NCI-H2107 treated with DMSO at 0.1 percent for 48 hours (cell line): ENCODE results near the gene AGAP1.

Experiments used
- DNase-seq: peaks from one replicate; lab custom pipeline; 2025; ENCODE audit not compliant: unreplicated experiment; lab: John Stamatoyannopoulos, UW

AGAP1 gene

DNA sequence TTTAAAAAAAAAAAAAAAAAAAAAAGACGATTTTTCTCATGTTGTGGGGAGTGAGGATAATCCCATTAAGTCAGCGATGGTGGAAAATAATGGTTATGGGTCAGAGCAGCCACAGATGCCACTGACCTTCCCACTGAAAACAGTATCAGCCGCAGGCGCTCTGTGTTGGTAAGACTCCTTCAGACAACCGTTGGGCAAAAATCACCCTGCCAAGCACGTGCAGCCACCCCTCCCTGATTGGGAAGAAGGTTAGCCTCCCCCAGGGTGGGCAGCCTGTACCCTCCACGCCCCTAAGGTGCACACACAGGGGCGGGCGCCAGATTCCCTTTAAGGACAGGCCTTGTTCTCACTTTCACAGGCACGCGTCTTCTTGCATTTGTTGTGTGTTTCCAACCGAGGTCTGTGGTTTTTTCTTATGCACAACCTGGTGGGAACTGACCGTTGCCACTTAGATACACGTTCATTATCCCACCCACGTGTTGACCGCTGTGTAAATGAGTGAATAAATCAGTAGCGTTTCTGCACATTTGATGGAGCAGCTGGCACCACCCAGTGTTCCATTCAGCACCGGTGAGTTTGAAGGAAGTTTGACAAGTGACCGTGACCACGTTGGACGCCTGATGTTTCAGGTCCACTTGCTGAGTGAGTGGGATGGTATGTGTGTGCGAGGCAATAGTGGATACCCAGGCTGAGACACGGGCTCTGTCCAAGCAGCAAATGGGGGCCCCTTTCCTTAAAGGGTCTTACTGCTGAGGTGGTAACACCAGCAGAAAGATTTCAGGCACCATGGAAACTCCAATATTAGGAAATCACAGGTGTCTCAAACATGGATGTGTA, 476.6 kb downstream of the AGAP1 start:
- no peak for DNase-seq

DNA sequence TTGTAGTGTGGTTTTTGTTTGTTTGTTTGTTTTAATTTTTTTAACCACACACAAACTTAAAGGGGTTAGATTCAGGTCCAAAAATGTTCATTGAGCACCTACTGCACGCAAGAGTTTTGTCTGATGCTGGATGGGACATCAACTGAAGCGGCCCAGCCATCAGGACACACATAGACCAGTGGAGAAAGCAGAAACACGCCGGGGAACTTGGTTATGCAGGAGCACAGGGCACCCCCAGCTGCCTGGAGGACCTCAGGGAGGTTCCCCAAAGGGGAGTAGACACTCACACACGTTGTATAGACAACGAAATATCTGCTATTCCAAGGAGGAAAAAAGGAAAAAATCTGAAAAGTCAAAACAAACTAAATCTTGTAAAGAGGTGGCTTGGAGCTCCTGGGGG, 482.7 kb downstream of the AGAP1 start:
- DNase-seq, result no peak

DNA sequence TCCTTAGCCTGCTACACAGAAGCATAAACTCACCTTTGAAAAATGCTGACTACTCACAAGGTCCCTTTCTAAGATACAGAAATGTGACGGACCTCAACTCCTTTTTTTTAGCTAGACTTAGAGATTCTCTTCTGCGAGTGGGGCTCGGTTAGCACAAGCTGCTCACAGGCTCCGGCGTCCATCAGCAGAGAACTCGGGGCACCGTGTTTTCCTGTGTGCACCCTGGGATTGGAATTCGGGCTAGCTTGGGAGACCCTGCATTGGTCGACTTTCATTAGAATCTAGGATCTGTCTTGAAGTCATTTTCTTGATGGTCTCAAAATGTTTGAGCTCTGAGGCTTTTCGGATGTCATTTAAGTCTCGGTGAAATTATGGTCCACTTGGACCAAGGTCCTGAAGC, 483.1 kb downstream of the AGAP1 start:
- no peak for DNase-seq

DNA sequence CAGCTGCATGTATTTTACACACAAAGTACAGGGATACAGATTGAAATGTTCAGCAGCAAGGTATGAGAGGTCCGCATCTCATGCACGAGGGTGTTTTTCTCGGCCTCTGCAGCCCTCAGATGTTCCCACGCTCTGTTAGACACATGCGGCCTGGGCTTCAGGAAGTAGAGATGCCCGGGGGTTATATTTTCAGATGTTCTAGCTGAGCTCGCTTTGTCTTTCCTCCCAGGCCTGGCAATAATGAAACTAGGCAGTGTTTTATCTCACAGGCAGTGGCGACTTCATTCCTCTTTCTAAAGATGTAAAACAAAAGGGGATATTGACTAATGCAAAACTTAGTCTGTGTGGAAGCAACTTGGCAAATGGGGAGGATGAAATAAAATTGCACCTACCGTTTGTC, 483.6 kb downstream of the AGAP1 start:
- no peak for DNase-seq

DNA sequence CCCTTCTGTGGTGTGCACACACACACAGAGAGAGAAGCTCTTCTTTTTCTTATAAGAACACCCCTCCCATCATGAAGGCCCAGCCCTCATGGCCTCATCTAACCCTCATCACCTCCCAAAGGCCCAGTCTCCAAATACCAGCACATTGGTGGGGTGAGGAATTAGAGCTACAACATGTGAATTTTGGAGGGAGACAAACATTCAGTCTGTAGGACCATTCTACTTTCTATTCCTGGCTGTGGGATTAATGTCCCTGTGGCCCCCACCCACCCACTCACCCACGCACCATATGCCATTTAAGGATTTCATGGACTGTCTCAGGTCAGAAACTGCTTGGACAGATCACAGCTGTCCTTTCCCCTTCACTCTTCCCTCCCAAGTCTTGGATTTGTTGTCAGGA, 484.2 kb downstream of the AGAP1 start:
- no peak for DNase-seq

DNA sequence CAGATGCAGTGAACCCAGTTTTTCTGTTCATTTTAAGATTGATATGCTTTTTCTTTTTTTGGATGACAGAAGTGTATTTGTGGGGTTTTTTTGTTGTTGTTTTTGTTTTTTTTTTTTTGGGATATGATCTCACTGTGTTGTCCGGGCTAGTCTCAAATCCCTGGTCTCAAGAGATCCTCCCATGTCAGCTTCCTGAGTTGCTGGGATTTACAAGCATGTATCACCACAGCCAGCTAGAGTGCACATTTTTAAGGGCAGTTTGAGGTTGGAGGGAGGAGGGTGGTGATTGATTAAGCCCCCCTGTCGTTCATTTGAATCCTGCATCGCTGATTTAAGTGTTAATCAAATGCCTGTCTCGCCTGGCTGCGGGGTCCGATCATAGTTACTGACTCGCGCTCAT, 485.2 kb downstream of the AGAP1 start:
- DNase-seq, result no peak

DNA sequence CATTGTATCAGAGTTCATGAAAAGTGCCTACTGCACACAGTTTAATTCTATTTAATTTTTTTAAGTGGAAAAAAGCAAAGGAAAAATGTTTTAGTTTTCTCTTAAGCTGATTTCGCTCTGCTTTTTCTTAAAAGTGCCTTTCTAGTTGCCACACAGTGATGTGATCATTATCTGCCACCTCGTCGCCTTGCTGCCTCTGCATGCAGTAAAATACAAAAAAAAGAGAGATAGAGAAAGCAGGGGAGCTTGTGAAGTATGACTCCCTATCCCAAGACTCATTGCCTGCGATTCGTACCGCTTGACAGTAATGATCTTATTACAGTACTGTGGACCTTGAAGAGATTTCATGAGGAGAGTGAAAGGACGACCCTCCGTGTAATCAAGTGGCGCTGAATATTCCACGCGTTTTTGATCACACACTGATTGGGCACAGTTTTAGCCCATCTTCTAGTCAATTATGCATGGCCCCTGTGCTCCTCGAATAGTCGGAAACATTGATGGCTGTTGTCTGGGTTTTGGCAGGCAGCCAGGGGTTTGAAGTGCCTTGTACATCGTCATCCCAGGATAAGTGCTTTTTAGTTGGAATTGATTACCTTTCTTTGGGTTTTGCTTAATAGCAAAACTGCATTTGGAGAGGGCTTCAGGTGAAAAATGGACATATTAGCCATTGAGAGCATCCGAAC, 486.1 kb downstream of the AGAP1 start:
- peak; percentile 48 for DNase-seq

DNA sequence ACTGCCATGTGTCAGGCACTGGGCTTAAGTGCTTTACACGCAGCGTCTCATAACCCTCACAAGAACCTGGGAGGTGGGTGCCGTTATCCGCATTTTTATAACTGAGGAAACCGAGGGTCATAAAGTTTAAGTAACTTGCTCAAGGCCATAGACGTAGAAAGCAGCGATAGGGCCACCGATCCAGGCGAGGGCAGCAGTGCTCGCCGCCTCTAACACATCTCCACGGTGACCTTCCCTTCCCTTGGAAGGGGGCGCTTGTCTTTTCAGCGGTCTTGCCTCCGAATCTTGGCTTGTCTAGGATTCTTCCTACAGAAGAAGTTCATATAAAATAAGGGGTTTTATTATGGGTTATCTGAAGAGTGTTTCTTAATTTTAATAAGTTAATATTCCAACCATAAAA, 487.8 kb downstream of the AGAP1 start:
- no peak for DNase-seq

DNA sequence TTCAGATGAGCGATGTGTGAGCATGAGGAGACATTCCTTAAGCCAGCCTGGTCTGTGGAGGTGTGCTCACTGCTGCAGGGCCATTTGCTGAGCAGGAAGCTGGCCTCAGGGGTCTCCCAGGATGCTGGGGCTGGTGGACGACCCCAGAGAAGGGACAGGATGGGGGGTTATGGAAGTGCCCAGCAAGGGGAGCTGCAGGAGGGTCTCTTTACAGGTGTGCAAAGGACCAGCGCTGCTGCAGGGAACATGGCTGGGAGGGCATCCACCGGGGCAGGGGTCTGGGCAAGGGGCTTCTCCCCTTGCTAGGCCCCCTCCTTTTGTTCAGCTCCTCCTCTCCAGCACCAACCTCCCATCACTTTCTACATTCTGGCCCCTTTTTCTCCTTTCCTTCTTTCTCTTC, 489.2 kb downstream of the AGAP1 start:
- no peak for DNase-seq

DNA sequence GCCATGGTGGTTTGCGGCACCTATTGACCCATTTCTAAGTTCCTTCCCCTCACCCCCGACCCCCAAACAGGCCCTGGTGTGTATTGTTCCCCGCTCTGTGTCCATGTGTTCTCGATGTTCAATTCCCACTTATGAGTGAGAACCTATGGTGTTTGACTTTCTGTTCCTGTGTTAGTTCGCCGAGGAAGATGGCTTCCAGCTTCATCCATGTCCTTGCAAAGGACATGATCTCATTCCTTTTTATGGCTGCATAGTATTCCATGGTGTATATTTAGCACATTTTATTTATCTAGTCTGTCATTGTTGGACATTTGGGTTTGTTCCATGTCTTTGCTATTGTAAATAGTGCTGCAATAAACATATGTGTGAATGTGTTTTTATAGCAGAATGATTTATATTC, 490.7 kb downstream of the AGAP1 start:
- DNase-seq, result no peak

DNA sequence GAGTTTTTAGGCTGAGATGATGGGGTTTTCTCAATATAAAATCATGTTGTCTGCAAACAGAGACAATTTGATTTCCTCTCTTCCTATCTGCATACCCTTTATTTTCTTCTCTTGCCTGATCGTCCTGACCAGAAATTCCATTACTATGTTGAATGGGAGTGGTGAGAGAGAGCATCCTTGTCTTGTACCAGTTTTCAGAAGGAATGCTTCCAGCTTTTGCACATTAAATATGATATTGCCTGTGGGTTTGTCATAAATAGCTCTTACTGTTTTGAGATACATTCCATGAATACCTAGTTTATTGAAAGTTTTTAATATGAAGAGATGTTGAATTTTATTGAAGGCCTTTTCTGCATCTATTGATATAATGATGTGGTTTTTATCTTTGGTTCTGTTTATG, 492.5 kb downstream of the AGAP1 start:
- no peak for DNase-seq

DNA sequence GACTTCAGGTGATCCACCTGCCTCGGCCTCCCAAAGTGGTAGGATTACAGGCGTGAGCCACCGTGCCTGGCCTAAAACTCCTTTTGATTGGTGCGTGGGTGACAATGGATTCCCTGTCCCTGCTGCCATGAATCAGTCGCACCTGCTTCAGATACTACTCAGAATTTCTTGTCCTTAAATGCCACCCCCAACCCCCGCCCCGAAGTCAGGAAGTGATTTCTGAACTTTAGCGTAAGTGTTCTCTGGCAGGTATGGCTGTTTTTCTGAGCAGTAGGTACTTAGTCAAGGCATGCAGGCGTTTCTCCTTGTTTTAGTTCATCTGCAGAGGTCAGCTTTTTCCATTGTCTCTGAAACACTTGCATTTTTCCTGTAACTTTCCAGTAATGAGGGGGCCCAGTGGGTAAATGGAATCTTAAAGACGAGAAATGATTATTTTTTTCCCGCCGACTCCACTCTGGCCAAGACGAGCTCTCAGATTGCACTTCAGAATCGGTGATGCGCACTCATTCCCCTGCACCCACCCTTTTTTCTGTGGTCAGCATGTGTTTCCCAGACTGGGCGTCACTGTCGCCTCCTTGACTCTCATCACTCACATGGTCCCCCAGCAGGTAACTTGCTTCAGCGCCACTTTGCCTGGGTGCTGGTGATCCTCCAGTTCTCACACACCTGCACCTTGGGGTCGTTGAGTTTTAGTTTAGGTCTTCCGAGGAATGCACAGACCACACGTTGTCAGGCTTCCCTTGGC, 494.6 kb downstream of the AGAP1 start:
- DNase-seq, result no peak

DNA sequence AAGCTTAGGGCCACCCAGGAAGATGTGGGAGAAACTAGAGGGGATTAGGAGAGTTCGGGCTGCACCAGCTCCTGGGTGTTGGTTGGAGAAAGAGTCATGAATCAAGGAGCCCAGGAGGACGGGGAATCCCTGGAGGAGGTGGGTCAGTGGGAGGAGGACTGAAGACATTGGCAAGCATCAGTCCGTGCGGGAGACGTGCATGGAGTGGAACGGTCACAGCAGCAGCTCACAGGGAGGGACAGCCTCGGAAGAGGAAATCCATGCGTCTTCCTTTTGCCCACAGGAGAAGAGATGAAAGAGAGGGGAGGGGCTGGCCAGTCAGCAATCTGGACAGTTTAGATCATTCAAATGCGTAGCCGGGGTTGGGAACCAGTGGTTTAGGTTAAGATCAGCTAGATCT, 495.7 kb downstream of the AGAP1 start:
- DNase-seq, result no peak

DNA sequence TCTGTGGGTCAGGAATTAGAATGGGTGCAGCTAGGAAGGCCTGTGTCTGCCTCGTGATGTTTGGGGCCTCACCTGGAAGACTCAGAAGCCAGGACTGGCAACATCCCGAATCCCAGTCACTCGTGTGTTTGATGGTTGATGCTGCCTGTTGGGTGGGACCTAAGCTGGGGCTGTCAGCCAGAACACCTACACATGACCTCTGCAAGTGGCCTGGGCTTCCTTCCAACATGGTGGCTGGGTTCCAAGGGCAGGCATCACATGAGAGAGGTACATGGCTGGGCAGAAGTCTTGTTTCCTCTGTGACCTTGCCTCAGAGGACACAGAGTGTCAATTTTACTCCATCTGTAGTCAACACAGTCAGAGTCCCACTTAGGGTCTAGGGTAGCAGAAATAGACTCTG, 496.5 kb downstream of the AGAP1 start:
- DNase-seq, result no peak

DNA sequence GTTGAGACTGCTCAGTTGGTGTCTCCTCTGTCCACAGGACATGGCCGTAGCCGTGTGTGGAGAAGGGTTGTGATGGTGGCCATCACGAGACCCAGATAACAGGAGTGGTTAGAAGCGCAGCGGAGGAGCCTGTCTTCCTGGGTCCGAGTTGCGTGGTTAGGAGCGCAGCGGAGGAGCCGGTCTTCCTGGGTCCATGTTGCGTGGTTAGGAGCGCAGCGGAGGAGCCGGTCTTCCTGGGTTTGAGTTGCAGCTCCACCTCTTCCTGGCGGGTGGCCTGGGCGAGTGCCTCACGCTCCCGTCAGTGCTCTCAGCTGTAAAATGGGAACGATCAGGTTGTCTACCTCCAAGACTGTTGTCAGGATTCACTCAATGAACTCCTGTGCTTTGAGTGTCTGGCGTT, 498.2 kb downstream of the AGAP1 start:
- no peak for DNase-seq

DNA sequence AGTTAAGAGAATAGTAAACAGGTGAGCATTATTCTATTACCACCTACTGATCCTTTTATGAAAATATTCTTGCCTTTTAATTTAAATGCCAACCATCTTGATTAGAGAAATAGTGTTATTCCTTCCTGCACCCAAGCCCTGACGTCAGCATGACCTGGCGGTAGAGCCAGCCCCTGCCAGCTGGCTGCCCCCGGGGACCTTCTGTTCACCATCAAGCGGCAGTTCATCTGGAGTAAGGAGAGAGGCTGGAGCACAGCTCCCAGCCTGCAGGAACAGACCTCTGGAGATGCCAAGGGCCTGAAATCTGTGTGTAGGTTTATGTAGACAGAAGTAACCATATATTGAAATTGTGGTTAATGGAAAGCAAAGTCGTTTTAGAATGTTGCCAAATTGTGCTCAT, 502.6 kb downstream of the AGAP1 start:
- no peak for DNase-seq

DNA sequence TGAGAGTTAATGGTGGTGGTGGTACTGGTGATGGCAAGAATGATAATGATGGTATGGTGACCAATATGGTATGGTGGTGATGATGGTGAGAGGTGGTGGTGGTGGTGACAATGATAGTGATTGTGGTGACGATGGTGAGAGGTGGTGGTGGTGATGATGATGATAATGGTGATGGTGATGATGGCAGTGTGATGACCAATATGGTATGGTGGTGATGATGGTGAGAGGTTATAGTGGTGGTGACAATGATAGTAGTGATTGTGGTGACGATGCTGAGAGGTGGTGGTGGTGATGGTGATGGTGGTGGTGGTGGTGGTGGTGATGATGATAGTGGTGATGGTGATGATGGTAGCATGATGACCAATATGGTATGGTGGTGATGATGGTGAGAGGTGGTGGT, 505.2 kb downstream of the AGAP1 start:
- DNase-seq, result no peak

DNA sequence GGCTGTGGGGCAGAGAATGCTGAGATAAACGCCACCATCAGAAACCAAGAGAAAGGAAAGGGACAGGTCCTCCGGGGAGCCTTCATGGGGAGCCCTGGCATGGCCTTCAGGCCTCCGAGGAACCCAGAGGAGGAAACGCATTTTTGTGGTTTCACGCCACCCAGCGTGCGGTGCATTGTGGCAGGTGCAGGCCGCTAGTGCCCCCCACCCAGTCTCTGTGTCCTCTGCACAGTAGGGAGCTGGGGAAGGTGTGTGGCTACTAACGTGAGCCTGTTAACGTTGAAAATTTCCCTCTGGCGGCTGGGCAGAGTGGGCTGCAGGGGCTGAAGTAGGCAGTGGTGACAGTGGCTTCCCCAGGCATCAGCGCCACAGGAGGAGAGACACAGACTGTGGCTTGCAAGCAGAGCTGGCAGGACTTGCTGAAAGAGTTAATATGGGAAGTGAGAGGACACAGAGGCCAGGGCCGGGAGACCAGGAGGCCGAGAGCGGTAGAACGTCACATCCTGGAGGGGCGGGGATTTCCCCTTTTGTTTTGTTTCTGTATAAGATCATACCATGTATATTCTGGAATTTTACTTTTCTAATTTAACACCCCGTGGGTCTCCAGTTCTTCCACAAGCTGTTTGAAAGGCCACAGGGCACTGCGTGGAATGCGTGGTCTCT, 507.5 kb downstream of the AGAP1 start:
- DNase-seq, result no peak

DNA sequence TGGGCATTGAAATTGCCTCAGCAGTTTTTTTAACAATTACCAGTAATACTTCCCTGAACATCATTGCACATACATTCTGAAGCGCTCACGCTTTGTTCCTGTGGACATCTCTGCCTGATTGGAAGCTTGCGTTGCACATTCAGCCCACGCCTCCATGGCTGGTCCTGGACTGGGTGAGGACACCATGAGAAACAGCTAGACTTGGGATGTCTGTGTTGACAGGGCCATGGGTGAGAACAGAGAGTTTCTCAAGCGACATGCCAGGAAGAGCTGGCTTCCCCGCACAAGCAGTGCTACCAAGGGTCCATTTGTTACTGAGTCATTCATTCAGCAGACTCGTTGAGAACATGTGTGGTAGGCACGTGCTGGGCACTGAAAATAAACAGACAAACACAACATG, 508.0 kb downstream of the AGAP1 start:
- no peak for DNase-seq

DNA sequence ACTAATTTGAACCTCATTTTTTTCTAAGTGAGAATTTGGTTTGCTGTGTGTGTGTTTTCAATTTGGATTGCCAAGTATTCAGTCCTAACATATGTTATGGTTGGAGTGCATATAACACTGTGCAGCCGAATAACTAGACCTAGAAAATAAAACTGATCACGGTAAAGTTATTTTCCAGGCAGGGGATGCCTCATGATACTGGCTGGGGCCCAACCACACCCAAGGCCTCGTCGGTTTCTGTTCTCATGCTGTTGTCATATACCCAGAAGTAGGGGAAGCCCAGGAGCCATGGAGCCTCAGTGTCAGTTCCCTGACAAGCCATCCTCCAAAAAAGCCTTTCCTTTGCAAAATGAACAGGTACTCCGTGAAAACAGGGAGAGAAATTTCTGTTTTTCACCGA, 514.2 kb downstream of the AGAP1 start:
- no peak for DNase-seq

DNA sequence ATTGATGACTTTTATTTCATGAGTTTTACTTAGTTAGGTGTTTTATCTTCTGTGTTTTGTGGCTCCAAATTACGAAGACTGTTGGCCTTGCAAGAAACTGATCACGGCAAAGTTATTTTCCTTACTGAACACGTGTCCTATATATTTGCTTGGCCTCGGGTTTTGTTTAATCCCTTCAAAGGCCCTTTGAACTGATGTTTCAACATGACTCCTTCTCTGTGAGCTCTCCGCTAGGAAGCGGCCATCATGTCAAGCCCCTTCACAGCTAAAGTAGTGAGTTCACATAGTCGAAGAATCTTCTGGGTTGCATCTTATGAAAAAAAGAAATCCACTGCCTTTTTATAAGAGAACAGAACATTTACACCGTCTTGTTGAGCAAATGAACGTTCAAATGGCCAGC, 515.0 kb downstream of the AGAP1 start:
- no peak for DNase-seq
